Cardiac muscle cell (in vitro differentiated cells and primary cell): ENCODE measurements around the gene COL15A1. TPM values are rescaled to one million over a fixed set of nuclear protein-coding genes. Genes with fewer than 3 reads are reported as not detected.

Experiments
- DNase-seq, 2 donors: peaks; one replicate each; pipeline versions ENCODE4 v3.0.0 to v3.0.0-alpha.2; 2010 to 2017; ENCODE audit warnings: low read depth in 1 of 2, low spot score in 1 of 2
- H3K27ac ChIP-seq: fragments of 200-600 bp; sonication (generic); 2 replicates; pipeline ENCODE4 v1.5.1; 2016
- H3K27me3 ChIP-seq: fragments of 200-600 bp; sonication (generic); 2 replicates; pipeline ENCODE4 v1.6.0; 2016; ENCODE audit warnings: control low read depth
- H3K36me3 ChIP-seq: fragments of 200-600 bp; sonication (generic); 2 replicates; pipeline ENCODE4 v1.5.1; 2016; ENCODE audit warnings: control low read depth
- H3K4me1 ChIP-seq: fragments of 200-600 bp; sonication (generic); 2 replicates; pipeline ENCODE4 v1.8.1; 2017; ENCODE audit warnings: low read depth, mild to moderate bottlenecking, mixed run types
- H3K4me3 ChIP-seq: fragments of 200-600 bp; sonication (generic); 2 replicates; pipeline ENCODE4 v1.5.1; 2016; ENCODE audit warnings: mild to moderate bottlenecking
- H3K9me3 ChIP-seq: fragments of 200-600 bp; sonication (generic); 2 replicates; pipeline ENCODE4 v1.5.1; 2017; ENCODE audit warnings: low read depth, mild to moderate bottlenecking, control low read depth
- polyA plus RNA-seq: library from polyadenylated mRNA; unstranded; fragments of >200 nt; fragmentation: Nextera tagmentation; extraction: Ambion mirVana; gene quantifications from 2 replicates; pipeline ENCODE4 v1.2.1, GENCODE V29; 2016
- total RNA-seq: library from RNA; depleted of rRNA; stranded (reverse); fragments of >200 nt; gene quantifications from 2 replicates; pipeline ENCODE4 v1.2.3, GENCODE V29; 2016
- TF ChIP-seq, protein P1 (sequence below): IDR thresholded peaks from 2 replicates; pipeline ENCODE4 v1.5.1; 2012; ENCODE audit warnings: low read depth, mild to moderate bottlenecking, low read length

The COL15A1 gene
- total and polyA plus RNA-seq, 2 experiments from 2014 or later = 0.74 to 1.3 TPM

DNA sequence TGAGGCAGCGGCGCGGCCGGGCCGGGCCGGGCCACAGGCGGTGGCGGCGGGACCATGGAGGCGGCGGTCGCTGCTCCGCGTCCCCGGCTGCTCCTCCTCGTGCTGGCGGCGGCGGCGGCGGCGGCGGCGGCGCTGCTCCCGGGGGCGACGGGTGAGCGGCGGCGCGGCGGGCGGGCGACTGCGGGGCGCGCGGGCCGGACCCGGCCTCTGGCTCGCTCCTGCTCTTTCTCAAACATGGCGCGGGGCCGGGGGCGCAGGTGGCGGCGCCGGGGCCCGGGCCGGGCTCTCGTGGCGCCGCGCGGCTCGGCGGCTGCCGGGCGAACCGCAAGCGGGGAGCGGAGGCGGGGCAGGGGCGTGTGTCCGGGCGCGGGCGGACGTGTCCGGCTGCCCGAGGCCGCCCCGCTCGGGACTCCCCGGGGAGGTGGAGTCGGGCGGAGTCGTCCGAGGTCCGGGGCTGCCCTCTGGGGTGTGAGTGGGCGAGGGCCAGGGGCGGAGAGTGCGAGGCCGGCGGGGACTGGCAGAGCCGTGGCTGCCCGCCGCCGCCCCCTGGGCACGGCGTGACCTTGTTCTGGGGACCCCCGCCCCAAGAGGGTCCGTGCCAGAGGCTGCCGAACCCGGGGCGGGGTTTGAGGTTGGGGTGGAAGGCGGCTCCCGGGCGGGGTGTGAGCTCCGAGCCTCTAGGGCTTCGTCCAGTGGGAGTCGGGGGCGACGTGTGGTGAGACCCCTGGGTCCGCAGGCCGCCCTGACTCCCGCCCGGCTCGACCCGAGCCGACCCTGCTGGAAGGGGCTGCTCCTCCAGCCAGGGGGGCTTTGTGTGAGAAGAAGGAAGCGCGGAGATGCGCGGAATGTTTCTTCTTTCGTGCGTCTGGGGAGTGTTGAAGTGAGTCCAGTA, 161.7 kb downstream of the COL15A1 start:
- H3K9me3 ChIP-seq = no peaks in the 10 kb centered on the region
- peak overlapping the region; percentile 84 for H3K4me3 ChIP-seq
- peak overlapping the region; percentile 88 for H3K27ac ChIP-seq
- H3K4me1 ChIP-seq = peaks cover 7% of the 10 kb centered on the region
- H3K36me3 ChIP-seq = no peaks in the 10 kb centered on the region
- H3K27me3 ChIP-seq = no peaks in the 10 kb centered on the region
- peak; percentile 85 to 86 for DNase-seq
- TF ChIP-seq, protein P1, sequence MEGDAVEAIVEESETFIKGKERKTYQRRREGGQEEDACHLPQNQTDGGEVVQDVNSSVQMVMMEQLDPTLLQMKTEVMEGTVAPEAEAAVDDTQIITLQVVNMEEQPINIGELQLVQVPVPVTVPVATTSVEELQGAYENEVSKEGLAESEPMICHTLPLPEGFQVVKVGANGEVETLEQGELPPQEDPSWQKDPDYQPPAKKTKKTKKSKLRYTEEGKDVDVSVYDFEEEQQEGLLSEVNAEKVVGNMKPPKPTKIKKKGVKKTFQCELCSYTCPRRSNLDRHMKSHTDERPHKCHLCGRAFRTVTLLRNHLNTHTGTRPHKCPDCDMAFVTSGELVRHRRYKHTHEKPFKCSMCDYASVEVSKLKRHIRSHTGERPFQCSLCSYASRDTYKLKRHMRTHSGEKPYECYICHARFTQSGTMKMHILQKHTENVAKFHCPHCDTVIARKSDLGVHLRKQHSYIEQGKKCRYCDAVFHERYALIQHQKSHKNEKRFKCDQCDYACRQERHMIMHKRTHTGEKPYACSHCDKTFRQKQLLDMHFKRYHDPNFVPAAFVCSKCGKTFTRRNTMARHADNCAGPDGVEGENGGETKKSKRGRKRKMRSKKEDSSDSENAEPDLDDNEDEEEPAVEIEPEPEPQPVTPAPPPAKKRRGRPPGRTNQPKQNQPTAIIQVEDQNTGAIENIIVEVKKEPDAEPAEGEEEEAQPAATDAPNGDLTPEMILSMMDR = no peak

DNA sequence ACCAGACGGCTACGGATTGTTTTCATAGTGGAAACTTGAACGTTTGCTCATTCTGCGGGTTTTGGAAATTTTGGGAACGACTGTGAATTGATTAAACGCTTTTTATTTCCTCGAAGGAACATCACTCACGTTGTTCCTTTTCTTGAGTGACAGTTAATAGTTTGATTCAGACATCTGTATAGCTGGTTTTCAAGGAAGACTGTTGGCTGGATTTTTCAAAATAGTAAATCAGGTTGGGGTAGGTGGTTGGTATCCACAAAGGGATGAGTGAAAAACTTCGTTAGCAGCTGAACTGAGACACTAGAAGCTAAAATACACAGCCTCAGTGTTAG, 162.3 kb downstream of the COL15A1 start:
- Histone ChIP-seq H3K4me1 (peaks cover 7% of the 10 kb centered on the region), H3K9me3 (no peaks in the 10 kb centered on the region), H3K36me3 (no peaks in the 10 kb centered on the region), H3K27ac (peak overlapping the region; percentile 88), H3K4me3 (peak overlapping the region; percentile 84), H3K27me3 (no peaks in the 10 kb centered on the region)
- TF ChIP-seq, protein P1 = no peak
- DNase-seq = no peak

DNA sequence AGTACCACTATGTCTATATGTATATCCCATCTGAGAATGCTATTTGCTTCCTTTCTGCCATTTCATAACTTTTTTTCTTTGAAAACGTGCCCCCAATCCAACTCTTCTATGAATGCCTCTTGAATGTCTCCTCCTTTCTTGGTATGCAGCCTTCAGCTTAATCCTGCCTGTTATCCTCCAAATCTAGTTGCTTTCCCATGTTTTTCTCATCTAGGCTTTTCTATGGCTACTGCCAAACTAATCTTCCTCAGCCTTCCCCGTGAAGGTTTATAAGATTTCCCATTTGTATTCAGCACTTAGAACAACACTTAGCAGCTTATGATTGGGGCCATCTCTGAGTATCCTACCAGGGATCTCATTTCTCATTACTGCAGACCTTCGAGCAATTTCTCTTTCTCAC, 163.7 kb downstream of the COL15A1 start:
- Histone ChIP-seq H3K9me3 (no peaks in the 10 kb centered on the region), H3K27me3 (no peaks in the 10 kb centered on the region), H3K4me1 (peaks cover 8% of the 10 kb centered on the region), H3K27ac (no peak overlapping the region), H3K4me3 (no peak overlapping the region), H3K36me3 (no peaks in the 10 kb centered on the region)
- no peak for DNase-seq
- TF ChIP-seq, protein P1 = no peak

DNA sequence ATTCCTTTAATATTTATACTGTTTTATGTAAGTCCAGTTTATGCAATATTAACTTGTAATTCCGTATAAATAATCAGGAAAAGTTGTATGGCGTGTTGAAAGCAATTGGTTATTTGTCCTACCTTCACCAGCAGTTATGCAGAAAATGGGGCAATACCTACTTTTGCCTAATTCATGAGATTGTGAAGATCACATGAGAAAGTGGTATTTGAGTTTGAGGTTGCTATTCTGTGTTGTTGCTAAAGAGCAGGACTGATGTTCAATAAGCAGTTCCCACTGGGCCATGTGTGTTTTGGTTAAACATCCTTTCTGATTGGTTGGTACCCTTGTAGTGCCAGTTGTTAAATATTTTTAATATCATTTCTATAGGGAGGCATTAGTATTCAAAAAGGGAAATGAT, 164.4 kb downstream of the COL15A1 start:
- Histone ChIP-seq H3K4me3 (no peak overlapping the region), H3K27ac (no peak overlapping the region), H3K9me3 (no peaks in the 10 kb centered on the region), H3K4me1 (peaks cover 15% of the 10 kb centered on the region), H3K27me3 (no peaks in the 10 kb centered on the region), H3K36me3 (no peaks in the 10 kb centered on the region)
- TF ChIP-seq, protein P1 = no peak
- DNase-seq = no peak

DNA sequence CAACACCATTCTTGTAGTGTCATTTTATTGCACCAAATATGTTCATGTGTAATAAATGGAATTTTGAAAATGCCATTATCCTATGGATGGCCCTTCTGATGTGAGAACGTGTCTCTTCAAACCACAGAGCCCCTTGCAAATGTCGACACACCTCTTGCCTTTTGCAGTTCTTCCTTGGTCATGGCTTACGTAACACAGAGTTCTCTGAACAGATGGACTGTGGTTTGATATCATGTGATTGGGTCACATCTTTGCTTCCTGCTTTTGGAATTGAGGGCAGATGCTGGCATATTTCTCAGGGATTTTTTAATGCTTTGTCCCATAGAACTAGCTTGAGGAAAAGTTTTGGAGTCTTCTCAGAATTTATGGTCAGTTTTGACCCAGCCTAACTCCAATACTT, 165.8 kb downstream of the COL15A1 start:
- H3K36me3 ChIP-seq = no peaks in the 10 kb centered on the region
- peaks cover 14% of the 10 kb centered on the region for H3K4me1 ChIP-seq
- no peaks in the 10 kb centered on the region for H3K27me3 ChIP-seq
- TF ChIP-seq, protein P1 = no peak
- H3K9me3 ChIP-seq = no peaks in the 10 kb centered on the region
- H3K27ac ChIP-seq = no peak overlapping the region
- peak in 1 of 2 donors; percentile 90 for DNase-seq
- no peak overlapping the region for H3K4me3 ChIP-seq
